Right ventricle myocardium inferior (tissue), 1 donor: ENCODE results near the gene ART4. TPM values are rescaled to one million over a fixed set of nuclear protein-coding genes. Genes with fewer than 3 reads are reported as not detected.

Experiments used
- ATAC-seq: fragments of 200-7000 bp; cut with Tn5 transposase; one replicate; pipeline ENCODE4 v1.9.1; 2020; ENCODE audit warnings: mild to moderate bottlenecking, moderate library complexity
- DNase-seq: peaks from one replicate; pipeline ENCODE4 v3.0.0; 2021; ENCODE audit errors: missing footprints
- intact Hi-C: fragments of 100-400 bp; cut with DNase I; formaldehyde crosslinking; loops from one replicate; pipeline ENCODE4 v1.11.0; 2022
- total RNA-seq: library from RNA; stranded (reverse); fragmentation: NEBNext Ultra II Directional; extraction: Animal tissue kit (Norgen Biotek cat#: 25700); gene quantifications from one replicate; pipeline ENCODE4 v1.2.1, GENCODE V29; 2021
- donor health status: DM: no; HTN: yes; CAD: no; lungs with severe emphysema.

ART4 gene
- total RNA-seq, 1 donor from 2014 or later, result 5.6 TPM

DNA sequence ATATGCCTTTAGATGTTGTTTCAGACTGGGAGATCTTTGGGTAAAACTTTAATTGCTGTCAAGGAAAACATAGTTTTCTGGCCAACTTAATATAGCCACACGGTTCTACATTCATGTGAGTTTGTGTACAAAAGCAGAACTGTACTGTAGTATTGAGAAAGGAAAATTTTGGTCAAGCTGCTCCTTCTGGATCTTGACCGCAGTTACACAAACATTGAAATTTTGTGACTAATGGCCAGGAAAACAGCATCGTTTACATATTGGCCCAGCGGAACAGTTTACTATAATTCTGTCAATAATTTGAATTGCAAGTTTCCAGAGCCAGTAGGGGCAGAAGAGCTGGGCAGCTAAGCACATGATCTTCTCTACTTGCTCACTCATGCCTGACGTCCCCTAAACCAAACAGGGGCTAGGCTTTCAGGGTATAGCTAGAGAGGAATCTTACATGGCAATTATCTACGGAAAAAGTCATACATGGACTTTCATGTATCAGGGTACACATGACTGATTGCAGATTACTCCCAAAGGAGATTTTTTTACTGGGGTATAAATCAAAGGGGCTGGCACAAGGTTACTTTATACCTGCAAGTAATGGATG, 11.4 kb upstream of the ART4 start:
- ATAC-seq (peak; percentile 35), DNase-seq (no peak)
- intact Hi-C loops, result no loop called here

GRCh38 chr12:14853961-14854360, 10.6 kb upstream of the ART4 start:
- intact Hi-C loops, result no loop called here
- DNase-seq, result no peak
- peak; percentile 54 for ATAC-seq

DNA sequence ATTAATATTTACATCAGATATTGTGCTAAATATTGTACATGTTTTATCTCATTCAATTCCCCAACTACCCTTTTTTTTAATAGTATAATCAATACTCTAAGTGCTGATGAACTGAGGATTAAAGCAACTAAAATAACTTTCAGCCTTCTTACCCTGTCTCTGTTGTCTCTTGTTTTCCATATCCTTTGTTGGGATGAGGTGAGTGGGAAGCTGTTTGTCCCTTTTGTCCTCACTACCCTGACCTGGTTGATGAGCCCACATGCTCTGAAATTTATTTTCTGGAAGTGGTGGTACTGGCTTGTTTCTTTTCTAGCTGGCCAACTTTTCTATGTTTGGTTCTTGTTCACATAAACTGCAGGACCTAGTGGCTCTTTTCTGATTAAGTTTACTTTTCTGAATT, 9.6 kb upstream of the ART4 start:
- intact Hi-C loops, result no loop called here
- DNase-seq (no peak), ATAC-seq (no peak)

DNA sequence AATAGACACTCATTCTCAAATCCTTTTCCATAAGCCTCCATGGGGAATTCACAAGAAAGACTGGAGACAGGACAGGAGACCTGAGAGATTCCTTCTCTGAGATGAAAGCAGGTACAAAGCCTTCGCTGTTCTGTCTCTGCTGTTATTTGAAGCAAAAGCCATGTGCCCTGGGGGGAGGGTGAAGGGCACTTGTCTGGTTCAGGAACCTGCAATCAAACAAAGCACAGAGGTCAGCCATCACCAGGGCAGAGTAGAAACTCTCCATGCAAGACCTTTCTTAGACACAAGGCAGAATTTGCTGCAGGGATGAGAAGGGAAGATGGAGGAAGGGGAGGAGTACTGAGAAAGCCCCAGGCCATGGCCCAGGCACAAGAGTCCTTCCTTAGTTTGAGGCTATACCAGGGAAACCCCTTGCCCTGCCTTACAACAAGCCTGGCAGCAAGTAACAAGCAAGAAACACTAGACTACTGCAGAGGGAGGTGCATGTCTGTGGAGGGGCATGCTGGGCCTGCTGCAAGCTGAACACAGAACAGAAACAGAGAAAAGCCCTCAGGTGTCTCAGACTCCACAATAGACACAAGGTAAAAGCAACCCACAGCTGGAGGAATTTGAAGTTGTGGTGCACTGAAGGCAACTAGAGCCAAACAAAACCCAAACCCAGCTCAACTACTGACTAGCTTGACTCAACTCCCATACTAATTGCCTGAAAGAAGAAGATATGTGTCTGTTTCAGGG, 7.8 kb upstream of the ART4 start:
- no peak for DNase-seq
- intact Hi-C loops, result no loop called here
- ATAC-seq, result no peak

DNA sequence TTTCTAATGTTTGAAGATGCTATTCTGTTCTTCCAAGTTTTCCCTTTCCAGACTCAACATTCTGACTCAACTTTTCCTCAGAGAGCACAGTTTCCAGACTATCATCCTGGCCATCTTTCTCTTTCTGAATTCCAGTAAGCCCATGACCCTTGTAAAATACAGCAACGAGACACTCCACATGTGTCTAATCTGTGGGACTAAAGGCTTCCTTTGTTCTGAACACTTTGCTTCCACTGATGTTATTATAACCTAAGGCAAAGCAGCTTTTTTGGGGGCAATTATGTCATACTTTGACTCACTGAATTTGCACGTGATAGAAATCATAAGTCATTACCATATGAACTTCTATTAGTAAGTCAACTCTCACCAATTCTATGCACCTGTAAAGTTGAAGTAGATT, 6.3 kb upstream of the ART4 start:
- ATAC-seq (peak; percentile 89), DNase-seq (no peak)
- intact Hi-C loops, result loop anchor here (2.0 to 10.0 kb wide), 3 partner anchors 35 to 425 kb away; partner anchors contain the start of genes ARHGDIB and MGP

- DNase-seq (no peak), ATAC-seq (no peak)
- intact Hi-C loops, result loop anchor here (10.0 kb wide), 2 partner anchors 118 to 428 kb away; partner anchors contain the start of gene ARHGDIB
These were observed 3.7 kb upstream of the ART4 start for GRCh38 chr12:14846876-14847580.

DNA sequence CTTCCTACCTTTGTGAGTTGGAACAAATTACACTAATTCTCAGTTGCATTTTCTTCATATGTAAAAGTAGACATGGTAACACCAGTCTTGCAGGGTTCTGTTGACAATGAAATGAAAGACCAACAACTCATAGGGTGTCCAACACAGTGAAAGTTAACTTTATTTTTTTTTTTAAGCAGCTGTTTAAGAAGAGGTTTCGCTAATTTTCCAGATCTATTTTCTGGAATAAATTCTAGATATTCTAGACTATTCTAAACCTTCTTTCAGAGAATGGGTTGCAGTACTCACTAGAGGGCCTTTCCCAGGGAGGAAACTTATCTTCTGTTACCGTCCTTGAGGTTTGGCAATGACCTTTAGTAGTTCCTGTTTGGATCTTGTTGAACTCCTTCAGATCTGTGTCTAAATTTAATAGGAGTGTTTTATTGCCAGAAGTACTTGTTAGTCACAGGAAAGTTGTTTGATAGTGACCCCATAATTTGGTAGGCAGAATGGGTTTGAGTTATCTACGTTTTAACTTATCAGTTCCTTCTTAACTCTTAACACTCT, 2.8 kb upstream of the ART4 start:
- ATAC-seq (no peak), DNase-seq (no peak)
- intact Hi-C loops, result loop anchor here (10.0 kb wide), 2 partner anchors 119 to 429 kb away; partner anchors contain the start of gene ARHGDIB

DNA sequence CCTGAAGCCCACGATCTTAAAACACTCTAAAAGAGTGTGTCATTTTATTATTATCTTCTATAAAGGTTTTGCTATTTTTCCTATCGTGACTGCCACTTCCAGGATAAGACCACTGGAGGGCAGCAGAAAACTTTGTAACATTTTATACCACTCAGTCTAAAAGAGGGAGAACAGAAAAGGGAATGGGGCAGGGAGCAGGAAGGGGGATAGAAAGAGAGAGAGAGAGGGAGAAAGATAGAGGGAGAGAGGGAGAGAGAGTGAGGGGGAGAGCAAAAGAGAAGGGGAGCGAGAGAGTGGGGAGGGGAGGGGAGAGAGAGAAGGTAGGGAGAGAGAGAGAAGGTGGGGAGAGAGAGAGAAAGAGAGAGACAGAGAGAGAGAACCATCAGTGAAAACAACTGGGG, 2.0 kb upstream of the ART4 start:
- ATAC-seq (peak; percentile 47), DNase-seq (no peak)
- intact Hi-C loops, result loop anchor here (1.0 to 10.0 kb wide), 3 partner anchors 119 to 429 kb away; partner anchors contain the start of gene ARHGDIB

DNA sequence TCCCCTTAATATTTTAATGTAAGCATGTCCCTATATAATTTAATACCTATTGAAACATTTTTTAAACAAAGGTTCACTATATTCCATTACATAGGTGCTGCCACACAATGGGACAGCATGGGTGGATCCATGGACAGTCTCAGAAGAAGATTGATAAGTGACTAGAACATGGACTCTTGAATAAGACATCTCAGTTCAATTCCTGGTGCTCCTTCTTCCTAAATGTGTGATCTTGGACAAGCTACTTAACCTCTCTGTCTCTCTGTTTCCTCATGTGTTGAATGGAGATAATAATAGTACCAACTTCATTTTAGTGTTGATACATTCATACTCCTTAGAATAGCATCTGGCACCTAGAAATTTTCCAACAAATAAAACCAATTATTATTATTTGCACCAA, 1.1 kb upstream of the ART4 start:
- intact Hi-C loops, result loop anchor here (5.0 to 10.0 kb wide), 3 partner anchors 120 to 430 kb away; partner anchors contain the start of genes ARHGDIB and RERG
- DNase-seq, result no peak
- ATAC-seq, result no peak

DNA sequence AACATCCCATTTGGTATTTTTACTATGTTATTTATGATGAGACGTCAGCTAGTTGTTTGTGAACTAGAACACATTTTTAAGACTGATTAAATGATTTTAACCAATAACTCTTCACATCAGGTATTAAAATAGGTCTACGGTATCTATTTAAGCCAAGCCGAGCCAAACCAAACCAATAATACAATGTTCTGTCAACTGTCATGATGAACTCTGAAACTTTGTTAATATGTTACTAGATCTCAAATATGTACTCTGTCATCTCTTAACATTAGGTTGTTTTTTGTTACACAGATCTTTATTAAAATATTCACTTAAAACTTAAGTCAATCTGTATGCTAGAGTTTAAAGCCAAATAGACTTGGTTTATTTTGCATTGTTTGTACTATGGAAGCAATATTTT, 1.0 kb downstream of the ART4 start:
- no peak for DNase-seq
- intact Hi-C loops, result loop anchor here (5.0 to 10.0 kb wide), 3 partner anchors 122 to 432 kb away; partner anchors contain the start of genes ARHGDIB and RERG
- ATAC-seq, result no peak

GRCh38 chr12:14841761-14842160, 1.6 kb downstream of the ART4 start:
- intact Hi-C loops, result loop anchor here (2.0 to 10.0 kb wide), 4 partner anchors 67 to 433 kb away; partner anchors contain the start of genes ARHGDIB and RERG
- DNase-seq (peak; percentile 43), ATAC-seq (peak; percentile 91)

DNA sequence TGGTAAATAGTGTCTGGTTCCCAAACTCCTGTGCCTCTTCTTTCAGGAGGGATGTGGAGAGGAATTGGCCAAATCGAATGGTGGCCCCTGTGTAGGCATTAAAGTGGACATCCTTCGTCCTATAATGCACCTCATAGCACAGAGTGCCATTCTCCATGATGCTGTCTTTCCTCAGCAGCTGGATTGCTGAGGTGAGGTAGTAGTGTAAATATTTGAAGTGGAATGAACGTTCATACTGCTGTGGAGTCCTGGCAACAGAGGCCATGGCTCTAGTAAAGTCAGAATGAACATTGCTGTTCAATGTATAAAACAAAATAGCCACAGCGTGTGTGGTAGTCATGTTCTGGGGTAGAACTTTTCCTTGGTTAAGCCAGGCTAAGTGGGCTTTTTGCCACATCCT, 2.7 kb downstream of the ART4 start:
- intact Hi-C loops, result loop anchor here (2.0 to 10.0 kb wide), 4 partner anchors 66 to 434 kb away; partner anchors contain the start of genes ARHGDIB and RERG
- ATAC-seq, result no peak
- DNase-seq, result no peak

DNA sequence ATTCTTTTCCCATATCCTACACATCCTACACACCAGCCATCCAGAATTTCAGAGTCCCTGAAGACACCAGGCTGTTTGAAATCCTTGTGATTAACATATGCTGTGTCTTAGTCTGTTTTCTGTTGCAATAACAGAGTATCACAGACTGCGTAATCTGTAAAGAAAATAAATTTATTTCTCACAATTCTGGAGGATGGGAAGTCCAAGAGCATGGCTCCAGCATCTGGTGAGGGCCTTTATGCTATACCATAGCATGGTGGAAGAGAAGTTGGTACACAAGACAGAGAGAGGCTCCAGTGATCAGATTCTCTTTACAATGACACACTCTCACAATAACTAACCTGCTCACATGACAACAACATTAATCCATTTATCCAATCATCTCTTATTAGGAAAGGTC, 4.1 kb downstream of the ART4 start:
- intact Hi-C loops, result no loop called here
- DNase-seq, result no peak
- ATAC-seq, result no peak

DNA sequence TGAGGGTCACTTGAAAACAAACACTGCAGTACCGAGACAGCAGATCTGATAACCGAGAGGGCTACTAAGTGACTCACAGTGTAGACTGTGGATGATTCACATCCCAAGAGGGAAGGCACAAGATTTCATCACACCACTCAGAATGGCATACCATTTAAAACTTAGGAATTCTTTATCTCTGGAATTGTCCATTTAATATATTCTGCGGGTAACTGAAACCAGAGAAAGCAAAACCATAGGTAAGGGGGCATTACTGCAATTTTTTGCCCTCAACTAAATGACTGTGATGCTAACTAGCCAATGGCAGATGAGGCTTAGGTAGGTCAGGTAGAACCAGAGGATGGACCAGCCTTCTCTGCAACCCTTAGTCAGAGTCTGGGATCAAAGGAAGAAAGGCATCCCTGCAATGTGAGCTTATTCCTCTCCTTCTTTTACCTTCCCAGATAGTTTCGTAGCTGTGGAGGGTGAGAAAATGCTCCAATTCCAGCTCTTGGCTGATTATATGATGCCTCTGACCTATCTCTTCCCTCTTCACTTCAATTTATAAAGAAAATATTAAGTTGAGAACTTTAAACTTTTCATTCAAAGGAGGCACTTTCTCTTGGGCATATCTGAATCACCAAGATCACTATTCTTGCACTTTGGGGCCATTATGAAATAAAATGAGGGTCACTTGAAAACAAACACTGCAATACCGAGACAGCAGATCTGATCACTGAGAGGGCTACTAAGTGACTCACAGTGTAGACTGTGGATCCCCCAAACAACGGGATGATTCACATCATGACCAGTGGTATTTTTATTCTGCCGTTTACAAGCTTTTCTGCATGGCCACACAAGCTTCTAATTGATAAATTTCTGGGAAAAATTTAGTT, 6.8 kb downstream of the ART4 start:
- ATAC-seq (peak; percentile 76), DNase-seq (no peak)
- intact Hi-C loops, result no loop called here

DNA sequence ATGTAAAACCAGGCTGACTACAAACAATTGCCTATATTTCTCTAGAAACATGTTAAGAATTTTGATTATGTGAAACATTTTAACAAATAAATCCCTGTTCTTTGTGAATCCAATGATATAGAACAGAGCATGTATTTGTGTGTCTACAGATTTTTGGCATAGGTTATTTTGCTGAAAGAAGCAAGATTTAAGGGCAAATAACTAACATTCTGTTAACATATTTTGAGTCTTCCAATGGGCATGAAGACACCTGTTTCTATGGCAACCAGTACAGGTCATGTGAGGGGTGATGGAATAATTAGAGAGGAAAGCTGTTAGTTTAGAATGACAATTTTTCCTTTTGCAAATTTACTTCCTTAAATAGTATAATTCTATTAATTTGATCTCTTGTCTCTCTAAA, 8.8 kb downstream of the ART4 start:
- DNase-seq (no peak), ATAC-seq (no peak)
- intact Hi-C loops, result no loop called here

DNA sequence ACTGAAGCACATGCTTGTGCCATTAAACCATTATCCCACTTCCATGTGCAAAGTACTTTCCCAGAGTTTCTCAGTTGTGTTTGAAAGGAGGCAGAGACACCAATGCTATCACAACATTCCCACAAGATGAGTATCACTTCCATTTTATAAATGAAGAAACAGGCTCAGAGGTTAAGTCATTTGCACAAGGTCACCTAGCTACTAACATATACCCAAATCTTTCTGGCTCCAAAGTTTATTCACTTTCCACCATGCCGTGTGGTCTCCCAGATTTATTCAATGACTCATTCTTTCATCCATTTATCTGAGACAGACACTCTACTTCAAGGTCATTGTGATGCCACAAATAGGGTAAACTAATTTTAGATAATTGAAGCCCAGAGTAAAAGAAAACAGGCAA, 9.4 kb downstream of the ART4 start:
- intact Hi-C loops, result no loop called here
- DNase-seq (no peak), ATAC-seq (no peak)

GRCh38 chr12:14833336-14833735, 10.0 kb downstream of the ART4 start:
- ATAC-seq (no peak), DNase-seq (no peak)
- intact Hi-C loops, result no loop called here

DNA sequence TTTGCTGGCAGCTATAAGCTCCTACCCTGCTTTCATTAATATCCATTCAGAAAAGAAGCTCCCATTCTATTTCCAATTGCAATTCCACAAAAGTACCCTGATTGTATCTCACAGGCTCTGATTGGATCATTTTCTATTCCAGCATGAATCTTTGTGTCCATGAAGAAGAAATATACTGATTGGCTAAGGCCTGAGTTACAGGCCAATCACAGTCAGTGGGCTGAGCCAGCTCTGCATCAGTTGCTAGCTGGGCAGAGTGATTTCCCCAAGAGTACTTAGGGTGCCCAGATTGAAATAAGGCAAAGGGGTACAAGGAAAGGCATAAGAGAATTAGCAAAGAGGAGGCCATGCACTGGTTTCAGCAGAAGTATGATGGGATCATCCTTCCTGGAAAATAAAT, 14.4 kb downstream of the ART4 start:
- DNase-seq (no peak), ATAC-seq (no peak)
- intact Hi-C loops, result no loop called here
